Esophagus muscularis mucosa (tissue), 4 donors: ENCODE measurements around the gene COG3. TPM values are rescaled to one million over a fixed set of nuclear protein-coding genes. Genes with fewer than 3 reads are reported as not detected.
A peak's percentile ranks its signal among the peaks of the same experiment; 100 is the strongest.
"Not testable (repeated sequence)": the region's sequence is repeated elsewhere in the genome, so short reads cannot be mapped to it uniquely, and the experiment has no call there.

ENCODE experiments used
- DNase-seq: peaks from one replicate; pipeline ENCODE4 v3.0.0-alpha.2; 2017; ENCODE audit errors: extremely low spot score
- H3K27ac ChIP-seq, 4 donors: fragments of 200-600 bp; sonication (generic); replicated peaks in 1 of 4; 1 replicate in 3 of 4; 2 replicates in 1 of 4; pipeline ENCODE4 v1.5.1; 2016 to 2019; ENCODE audit warnings: mild to moderate bottlenecking in 1 of 4
- H3K27me3 ChIP-seq, 4 donors: fragments of 200-600 bp; sonication (generic); one replicate each; pipeline versions ENCODE4 v1.5.1 to v1.6.0; 2016 to 2019
- H3K36me3 ChIP-seq, 4 donors: fragments of 200-600 bp; sonication (generic); one replicate each; pipeline ENCODE4 v1.5.1; 2016 to 2019
- H3K4me1 ChIP-seq, 4 donors: fragments of 200-600 bp; sonication (generic); one replicate each; pipeline ENCODE4 v1.5.1; 2016 to 2019
- H3K4me3 ChIP-seq, 4 donors: fragments of 200-600 bp; sonication (generic); 1 replicate in 2 of 4; 2 replicates in 2 of 4; pipeline ENCODE4 v1.5.1; 2016 to 2019; ENCODE audit warnings: mild to moderate bottlenecking in 4 of 4, moderate library complexity in 1 of 4
- H3K9me3 ChIP-seq, 4 donors: fragments of 200-600 bp; sonication (generic); 1 replicate in 3 of 4; 2 replicates in 1 of 4; pipeline ENCODE4 v1.5.1; 2016 to 2019
- EP300 ChIP-seq: sonication (generic); formaldehyde crosslinking; IDR thresholded peaks from one replicate; pipeline ENCODE4 v1.6.1; 2017; ENCODE audit warnings: antibody characterized with exemption
- POLR2A ChIP-seq: fragments of 450-650 bp; IDR thresholded peaks from one replicate; pipeline ENCODE4 v1.6.1; 2017; ENCODE audit warnings: antibody characterized with exemption, moderate library complexity, mild to moderate bottlenecking, low read depth
- POLR2AphosphoS5 ChIP-seq, 2 donors: sonication (generic); formaldehyde crosslinking; IDR thresholded peaks; one replicate each; pipeline ENCODE4 v1.6.1; 2017; ENCODE audit warnings: antibody characterized with exemption in 2 of 2
- WGBS: methylation state at CpG from one replicate; pipeline ENCODE4 v1.1.5; 2018; 5-methylcytosine and 5-hydroxymethylcytosine counted together
- intact Hi-C: fragments of 100-400 bp; cut with DNase I; formaldehyde crosslinking; loops from one replicate; pipeline ENCODE4 v1.15.1; 2023
- total RNA-seq, 4 donors: library from RNA; depleted of rRNA; stranded (reverse); fragments of >200 nt; gene quantifications; one replicate each; pipeline versions ENCODE4 v1.1.0 to v1.2.1, GENCODE V29; 2016
- TF ChIP-seq, protein P1 (sequence below), 3 experiments: fragments of 200-600 bp in 2 of 3; fragments of 450-650 bp in 1 of 3; sonication (generic) in 2 of 3; IDR thresholded peaks; one replicate each; pipeline ENCODE4 v1.5.1; 2017 to 2019; ENCODE audit warnings: antibody characterized with exemption in 3 of 3, mild to moderate bottlenecking in 2 of 3, moderate library complexity in 1 of 3

The COG3 gene
- total RNA-seq, 4 donors from 2014 or later = 17.7 to 28.2 (median 21.3) TPM

DNA sequence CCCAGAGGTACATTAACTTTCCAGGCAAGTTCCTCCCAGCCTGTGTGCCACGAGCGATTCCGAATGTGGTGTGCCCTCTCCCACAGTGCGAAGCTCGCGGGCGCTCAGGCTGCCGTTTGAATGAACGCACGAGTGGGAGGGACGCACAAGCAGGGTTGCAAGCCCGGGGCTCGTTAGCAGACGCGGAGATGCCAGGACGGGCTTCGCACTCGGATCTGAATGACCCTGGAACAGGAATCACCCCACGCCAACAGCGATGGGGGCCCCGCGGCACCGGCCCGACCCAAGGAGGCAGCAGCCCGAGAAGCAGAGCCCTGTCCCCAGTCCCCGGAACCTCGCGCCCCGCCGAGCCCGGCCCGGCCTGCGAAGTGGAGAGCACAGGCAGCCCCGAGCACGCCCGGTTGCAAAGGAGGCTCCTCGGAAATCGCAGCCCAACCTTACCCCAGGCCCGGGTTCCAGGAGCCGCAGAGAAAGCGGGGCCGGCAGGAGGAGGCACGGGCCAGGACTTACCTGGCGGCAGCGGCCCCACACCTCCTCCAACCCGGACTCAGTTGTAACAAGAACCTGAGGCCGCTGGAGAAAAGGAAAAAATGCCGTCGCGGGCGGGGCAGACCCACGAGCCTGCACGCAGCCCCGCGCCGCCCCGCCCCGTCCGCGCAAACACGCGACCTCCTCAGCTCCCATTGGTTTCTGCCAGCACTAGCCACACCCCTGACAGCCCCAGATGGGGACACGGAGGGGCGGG lies 46.8 kb upstream of the COG3 start, which contains the start of gene SLC25A30:
SLC25A30 (minus strand) TSS at position 584 of the 745 bp plus-strand sequence. CDS start 6,948 bp downstream, outside the sequence.
- TF ChIP-seq POLR2A = no peak
- peak; percentile 75 to 79 for TF ChIP-seq POLR2AphosphoS5 (IDR thresholded peaks at IDR 0.05)
- no peaks in the 10 kb centered on the region for H3K36me3 ChIP-seq
- WGBS = 0% methylated on average over 6 of the region's 64 CpGs
- intact Hi-C loops = loop anchor here (2.0 kb wide), 1 partner anchor 47 kb away; the partner anchor contains the start of gene COG3
- no peaks in the 10 kb centered on the region for H3K27me3 ChIP-seq
- peak; percentile 98 for DNase-seq
- peaks cover 15 to 43% (median 30%) of the 10 kb centered on the region in 4 donors for H3K4me1 ChIP-seq
- peak within 1 kb of the TSS; percentile 60 to 79 (median 71) for H3K4me3 ChIP-seq
- H3K9me3 ChIP-seq = no peaks in the 10 kb centered on the region
- peak within 1 kb of the TSS; percentile 89 to 93 (median 90) for H3K27ac ChIP-seq

DNA sequence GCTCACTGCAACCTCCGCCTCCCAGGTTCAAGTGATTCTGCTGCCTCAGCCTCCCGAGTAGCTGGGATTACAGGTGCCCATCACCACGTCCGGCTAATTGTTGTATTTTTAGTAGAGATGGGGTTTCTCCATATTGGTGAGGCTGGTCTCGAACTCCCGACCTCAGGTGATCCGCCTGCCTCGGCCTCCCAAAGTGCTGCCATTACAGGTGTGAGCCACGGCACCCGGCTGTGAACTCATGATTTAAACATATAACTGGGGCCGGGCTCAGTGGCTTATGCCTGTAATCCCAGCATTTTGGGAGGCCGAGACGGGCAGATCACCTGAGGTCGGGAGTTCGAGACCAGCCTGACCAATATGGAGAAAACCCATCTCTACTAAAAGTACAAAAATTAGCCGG lies 45.4 kb upstream of the COG3 start:
- peaks cover 15 to 30% (median 25%) of the 10 kb centered on the region in 4 donors for H3K4me1 ChIP-seq
- H3K27ac ChIP-seq, H3K36me3 ChIP-seq, H3K27me3 ChIP-seq, H3K9me3 ChIP-seq, H3K4me3 ChIP-seq: not testable (repeated sequence)
- 89% methylated on average over 16 of the region's 16 CpGs for WGBS
- DNase-seq = peak; percentile 8
- intact Hi-C loops = loop anchor here (2.0 kb wide), 1 partner anchor 45 kb away; the partner anchor contains the start of gene COG3

DNA sequence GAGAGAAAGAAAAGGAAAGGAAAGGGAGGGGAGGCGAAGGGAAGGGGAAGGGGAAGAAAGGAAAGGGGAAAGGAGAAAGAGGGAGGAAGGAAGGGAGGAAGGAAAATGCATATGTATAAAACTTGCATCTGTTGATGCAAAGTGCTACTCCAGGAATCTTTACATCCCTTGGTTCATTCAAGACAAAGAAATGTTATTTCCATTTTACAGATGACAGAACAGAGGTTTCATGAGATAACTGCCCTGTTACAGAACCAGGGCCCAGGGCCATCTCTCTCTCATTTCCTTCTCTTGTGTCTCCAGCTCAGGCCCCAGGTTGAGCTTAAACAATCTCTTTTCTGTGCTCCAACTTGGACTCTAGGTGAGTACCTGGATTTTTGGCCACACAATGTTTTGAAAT lies 44.8 kb upstream of the COG3 start:
- no peak for DNase-seq
- Histone ChIP-seq H3K4me3 (no peak overlapping the region), H3K27me3 (no peaks in the 10 kb centered on the region), H3K27ac (no peak overlapping the region), H3K4me1 (peaks cover 15 to 24% (median 20%) of the 10 kb centered on the region in 4 donors), H3K9me3 (no peaks in the 10 kb centered on the region), H3K36me3 (no peaks in the 10 kb centered on the region)
- intact Hi-C loops = loop anchor here (2.0 kb wide), 1 partner anchor 45 kb away; the partner anchor contains the start of gene COG3
- TF ChIP-seq POLR2A (no peak), POLR2AphosphoS5 (IDR thresholded peaks at IDR 0.05) (no peak), EP300 (no peak)
- TF ChIP-seq, protein P1, sequence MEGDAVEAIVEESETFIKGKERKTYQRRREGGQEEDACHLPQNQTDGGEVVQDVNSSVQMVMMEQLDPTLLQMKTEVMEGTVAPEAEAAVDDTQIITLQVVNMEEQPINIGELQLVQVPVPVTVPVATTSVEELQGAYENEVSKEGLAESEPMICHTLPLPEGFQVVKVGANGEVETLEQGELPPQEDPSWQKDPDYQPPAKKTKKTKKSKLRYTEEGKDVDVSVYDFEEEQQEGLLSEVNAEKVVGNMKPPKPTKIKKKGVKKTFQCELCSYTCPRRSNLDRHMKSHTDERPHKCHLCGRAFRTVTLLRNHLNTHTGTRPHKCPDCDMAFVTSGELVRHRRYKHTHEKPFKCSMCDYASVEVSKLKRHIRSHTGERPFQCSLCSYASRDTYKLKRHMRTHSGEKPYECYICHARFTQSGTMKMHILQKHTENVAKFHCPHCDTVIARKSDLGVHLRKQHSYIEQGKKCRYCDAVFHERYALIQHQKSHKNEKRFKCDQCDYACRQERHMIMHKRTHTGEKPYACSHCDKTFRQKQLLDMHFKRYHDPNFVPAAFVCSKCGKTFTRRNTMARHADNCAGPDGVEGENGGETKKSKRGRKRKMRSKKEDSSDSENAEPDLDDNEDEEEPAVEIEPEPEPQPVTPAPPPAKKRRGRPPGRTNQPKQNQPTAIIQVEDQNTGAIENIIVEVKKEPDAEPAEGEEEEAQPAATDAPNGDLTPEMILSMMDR (IDR thresholded peaks at IDR 0.05) = no peak
- 97% methylated on average over 1 of the region's 1 CpG for WGBS

DNA sequence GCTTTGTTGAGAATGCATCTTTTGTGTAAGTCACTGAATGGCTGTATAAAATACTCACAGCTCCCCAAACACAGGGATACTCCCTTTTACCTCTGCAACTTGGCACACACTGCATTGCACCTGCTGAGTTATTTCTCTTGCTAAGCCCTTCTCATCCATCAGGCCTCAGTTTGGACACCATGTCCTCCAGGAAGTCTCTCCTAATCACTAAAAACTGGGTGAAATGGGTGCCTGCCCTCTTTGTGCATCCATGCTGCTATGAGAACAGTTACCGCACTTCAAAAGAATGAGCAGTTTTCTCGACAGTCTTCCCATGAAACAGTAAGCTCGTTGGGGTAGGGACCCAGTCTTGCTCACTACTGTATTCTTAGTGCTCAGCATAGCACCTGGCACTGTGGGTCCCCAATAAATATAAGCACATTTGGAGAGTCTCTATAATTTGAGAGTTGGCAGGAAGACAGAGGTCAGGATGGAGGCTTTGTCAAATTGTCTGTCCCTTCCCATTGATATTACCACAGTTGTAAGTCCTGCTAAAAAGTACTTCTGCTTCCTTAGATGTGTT lies 41.9 kb upstream of the COG3 start:
- H3K27ac ChIP-seq = no peak overlapping the region
- H3K9me3 ChIP-seq = no peaks in the 10 kb centered on the region

DNA sequence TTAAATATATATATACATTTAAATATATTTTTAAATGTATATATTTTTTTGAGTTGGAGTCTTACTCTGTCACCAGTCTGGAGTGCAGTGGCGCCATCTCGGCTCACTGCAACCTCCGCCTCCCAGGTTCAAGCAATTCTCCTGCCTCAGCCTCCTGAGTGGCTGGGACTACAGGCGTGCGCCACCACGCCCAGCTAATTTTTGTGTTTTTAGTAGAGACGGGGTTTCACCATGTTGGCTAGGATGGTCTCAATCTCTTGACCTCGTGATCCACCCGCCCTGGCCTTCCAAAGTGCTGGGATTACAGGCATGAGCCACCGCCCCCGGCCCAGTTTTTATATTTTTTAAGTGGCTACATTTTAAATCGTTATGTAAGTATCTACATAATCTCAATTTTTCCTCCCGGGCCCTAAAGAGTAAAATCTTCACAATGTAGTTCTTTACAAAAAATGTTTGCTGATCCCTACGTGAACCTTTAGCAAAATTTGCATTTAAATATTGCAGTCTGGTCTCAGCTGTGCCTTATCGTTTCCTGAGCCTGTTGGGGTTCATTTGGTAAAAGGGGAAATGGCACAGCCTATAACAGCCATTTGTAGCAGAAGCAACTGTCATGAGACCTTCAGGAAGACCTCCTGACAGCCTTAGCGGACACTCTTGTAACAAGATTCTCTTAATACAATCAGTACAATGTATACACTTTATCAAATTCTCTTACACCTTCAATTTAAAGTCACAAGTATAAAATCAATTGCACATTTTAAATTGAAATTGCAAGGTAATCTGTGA lies 38.5 kb upstream of the COG3 start:
- WGBS = 77% methylated on average over 16 of the region's 16 CpGs
- H3K27ac ChIP-seq, H3K4me3 ChIP-seq, H3K36me3 ChIP-seq, intact Hi-C loops, DNase-seq, H3K27me3 ChIP-seq, H3K9me3 ChIP-seq, H3K4me1 ChIP-seq: not testable (repeated sequence)

More for the DNA sequence above, 41.9 kb upstream of the COG3 start:
- DNase-seq = no peak
- TF ChIP-seq POLR2AphosphoS5 (IDR thresholded peaks at IDR 0.05) (no peak), EP300 (no peak), POLR2A (no peak)
- TF ChIP-seq, protein P1 (IDR thresholded peaks at IDR 0.05) = no peak
- no peaks in the 10 kb centered on the region for H3K4me1 ChIP-seq
- 74% methylated on average over 3 of the region's 3 CpGs for WGBS
- intact Hi-C loops = no loop called here
- no peaks in the 10 kb centered on the region for H3K36me3 ChIP-seq
- H3K27me3 ChIP-seq = no peaks in the 10 kb centered on the region
- H3K4me3 ChIP-seq = no peak overlapping the region
